ENCODE data around the gene ACER2. TPM values are rescaled to one million over a fixed set of nuclear protein-coding genes. Genes with fewer than 3 reads are reported as not detected.

The ACER2 gene
- total RNA-seq, 4 donors from 2014 or later = 29.4 to 46.7 (median 32.5) TPM

- TF ChIP-seq, protein P1, sequence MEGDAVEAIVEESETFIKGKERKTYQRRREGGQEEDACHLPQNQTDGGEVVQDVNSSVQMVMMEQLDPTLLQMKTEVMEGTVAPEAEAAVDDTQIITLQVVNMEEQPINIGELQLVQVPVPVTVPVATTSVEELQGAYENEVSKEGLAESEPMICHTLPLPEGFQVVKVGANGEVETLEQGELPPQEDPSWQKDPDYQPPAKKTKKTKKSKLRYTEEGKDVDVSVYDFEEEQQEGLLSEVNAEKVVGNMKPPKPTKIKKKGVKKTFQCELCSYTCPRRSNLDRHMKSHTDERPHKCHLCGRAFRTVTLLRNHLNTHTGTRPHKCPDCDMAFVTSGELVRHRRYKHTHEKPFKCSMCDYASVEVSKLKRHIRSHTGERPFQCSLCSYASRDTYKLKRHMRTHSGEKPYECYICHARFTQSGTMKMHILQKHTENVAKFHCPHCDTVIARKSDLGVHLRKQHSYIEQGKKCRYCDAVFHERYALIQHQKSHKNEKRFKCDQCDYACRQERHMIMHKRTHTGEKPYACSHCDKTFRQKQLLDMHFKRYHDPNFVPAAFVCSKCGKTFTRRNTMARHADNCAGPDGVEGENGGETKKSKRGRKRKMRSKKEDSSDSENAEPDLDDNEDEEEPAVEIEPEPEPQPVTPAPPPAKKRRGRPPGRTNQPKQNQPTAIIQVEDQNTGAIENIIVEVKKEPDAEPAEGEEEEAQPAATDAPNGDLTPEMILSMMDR (IDR thresholded peaks at IDR 0.05; ENCODE audit: low read depth) = no peak
These were observed 51.4 kb downstream of the ACER2 start for GRCh38 chr9:19460243-19460642.

GRCh38 chr9:19461135-19461534 is 52.3 kb downstream of the ACER2 start:
- TF ChIP-seq, protein P1 (IDR thresholded peaks at IDR 0.05; ENCODE audit: low read depth) = no peak

DNA sequence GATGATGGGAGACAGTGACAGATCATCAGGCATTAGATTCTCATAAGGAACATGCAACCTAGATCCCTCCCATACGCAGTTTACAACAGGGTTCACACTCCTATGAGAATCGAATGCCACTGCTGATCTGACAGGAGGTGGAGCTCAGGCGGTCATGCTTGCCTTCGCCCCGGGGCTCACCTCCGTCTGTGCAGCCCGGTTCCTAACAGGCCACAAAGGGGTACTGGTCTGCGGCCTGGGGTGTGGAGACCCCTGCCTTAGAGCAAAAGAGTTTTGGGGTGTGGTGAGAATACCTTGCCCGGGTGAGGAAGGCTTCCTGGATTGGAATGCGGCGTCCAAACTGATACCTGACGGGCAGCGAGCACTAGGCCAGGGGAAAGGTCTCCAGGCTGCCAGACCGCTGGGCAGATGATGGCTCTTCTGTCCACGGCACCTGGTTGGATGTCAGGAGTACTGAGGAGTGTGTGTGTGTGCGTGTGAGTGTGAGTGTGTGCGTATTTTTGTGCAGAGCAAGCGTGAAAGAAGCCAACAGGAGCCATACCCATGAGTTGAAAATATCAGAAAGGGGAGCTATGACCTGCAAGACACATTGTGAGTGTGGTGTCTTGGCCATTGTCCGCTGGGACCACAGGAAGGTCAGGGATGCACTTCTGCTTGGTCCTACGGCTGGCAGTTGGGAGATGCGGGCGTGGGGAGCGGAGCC is 55.4 kb downstream of the ACER2 start:
- TF ChIP-seq, protein P1 (IDR thresholded peaks at IDR 0.05; ENCODE audit: low read depth) = no peak

DNA sequence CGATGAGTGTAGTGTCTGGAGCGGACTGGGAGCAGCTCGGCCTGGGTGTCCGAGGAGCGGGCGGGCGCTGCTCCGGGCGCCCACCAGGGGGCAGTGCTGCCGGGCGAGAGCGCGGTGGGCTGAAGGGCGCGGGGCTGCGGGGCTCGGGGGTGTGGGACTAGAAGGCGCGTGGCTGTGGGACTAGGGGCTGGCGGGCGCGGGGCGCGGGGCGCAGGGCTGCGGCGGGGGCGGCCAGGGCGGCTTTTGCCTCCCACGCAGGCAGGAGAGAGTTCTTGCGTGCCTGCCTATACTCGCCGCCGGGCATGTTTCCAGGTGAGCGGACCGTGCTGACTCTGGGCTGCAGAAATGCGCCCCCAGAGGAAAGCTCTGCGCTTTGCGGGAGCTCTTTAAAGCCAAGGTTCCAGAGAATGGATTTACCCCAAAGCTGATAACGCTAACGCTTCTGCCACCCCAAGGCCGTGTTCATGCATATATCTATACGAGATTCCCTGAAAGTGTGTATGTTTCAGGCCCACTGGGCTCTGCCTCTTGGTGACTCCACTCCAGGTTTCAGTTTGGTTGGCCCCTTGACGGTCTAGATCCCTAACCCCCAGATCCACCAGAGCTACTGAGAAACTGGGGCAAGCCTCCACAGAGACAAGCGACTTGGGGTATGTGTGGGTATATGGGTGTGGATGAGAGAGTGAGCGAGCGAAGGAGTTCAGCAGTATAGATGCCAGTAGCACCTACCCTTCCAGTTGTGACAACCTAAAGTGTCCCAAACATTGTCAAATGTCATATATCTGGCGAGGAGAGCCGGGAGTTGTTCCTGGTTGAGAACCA is 56.2 kb downstream of the ACER2 start:
- TF ChIP-seq, protein P1 (IDR thresholded peaks at IDR 0.05; ENCODE audit: low read depth) = no peak

DNA sequence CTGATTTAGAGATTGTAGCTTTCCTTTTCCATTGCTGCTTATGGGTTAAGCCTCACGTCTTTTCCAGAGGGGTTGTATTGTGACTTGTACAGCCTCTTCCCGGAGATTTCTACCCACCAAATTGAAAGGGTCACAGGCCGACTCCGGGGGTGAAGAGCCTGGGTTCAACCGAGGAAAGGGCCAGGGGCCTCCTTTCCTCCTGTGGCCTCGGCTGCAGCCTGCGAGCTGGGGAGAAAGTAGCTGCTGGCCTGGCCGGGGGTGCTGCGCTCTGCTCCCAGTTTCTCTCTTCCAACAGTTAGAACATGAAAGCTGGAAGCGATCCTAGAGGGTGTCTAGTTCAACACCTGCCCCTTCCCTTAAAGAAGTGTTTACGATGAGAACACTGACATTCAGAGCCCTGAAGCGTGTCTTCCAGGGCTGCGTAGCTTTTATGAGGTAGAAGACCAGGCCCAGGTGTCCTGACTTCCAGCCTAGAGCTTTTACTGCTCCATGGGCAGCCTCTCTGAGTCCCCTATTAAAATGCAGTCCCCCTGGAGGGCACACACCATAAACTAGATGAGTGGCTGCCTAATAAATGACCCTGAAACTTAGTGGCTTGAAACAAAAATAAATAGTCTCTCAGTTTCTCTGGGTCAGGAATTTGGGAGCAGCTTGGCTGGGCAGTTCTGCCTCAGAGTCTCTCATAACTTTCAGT is 56.9 kb downstream of the ACER2 start:
- TF ChIP-seq, protein P1 (IDR thresholded peaks at IDR 0.05; ENCODE audit: low read depth) = no peak

DNA sequence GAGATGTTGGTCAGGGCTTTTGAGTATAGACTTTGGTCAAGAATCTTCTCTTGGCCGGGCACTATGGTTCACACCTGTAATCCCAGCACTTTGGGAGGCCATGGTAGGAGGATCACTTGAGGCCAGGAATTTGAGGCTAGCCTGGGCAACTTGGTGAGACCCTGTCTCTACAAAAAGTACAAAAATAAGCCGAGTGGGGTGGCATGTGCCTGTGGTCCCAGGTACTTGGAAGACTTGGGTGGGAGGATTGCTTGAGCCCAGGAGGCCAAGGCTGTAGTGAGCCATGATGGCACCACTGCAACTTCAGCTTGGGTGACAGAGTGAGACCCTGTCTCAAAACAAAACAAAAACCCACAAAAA is 57.5 kb downstream of the ACER2 start:
- TF ChIP-seq, protein P1 (IDR thresholded peaks at IDR 0.05; ENCODE audit: low read depth) = no peak

GRCh38 chr9:19469271-19469670 is 60.5 kb downstream of the ACER2 start:
- TF ChIP-seq, protein P1 (IDR thresholded peaks at IDR 0.05; ENCODE audit: low read depth) = no peak

Measured in subcutaneous adipose tissue (tissue), 4 donors.